CD4-positive, alpha-beta T cell (primary cell): ENCODE data around the gene SCN10A. TPM values are rescaled to one million over a fixed set of nuclear protein-coding genes. Genes with fewer than 3 reads are reported as not detected.

Source experiments
- ATAC-seq: fragments of 200-7000 bp; cut with Tn5 transposase; one replicate; pipeline ENCODE4 v1.10.0; 2022; ENCODE audit warnings: mild to moderate bottlenecking; ENCODE audit not compliant: poor library complexity
- CTCF ChIA-PET: fragments of 350-600 bp; sonication (Branson Sonifier 250); formaldehyde crosslinking; loops from one replicate; lab custom pipeline; 2021; ENCODE audit warnings: antibody characterized with exemption, inconsistent platforms; lab: Charles Lee
- POLR2A ChIA-PET: fragments of 350-600 bp; sonication (Branson Sonifier 250); formaldehyde crosslinking; loops from one replicate; lab custom pipeline; 2021; ENCODE audit warnings: antibody characterized with exemption, inconsistent platforms; lab: Charles Lee
- DNase-seq, 14 experiments: peaks; one replicate each; pipeline ENCODE4 v3.0.0-alpha.2; 2013 to 2020; ENCODE audit warnings: mixed read lengths in 2 of 14
- H3K27ac ChIP-seq, 2 donors: one replicate each; pipeline versions ENCODE4 v1.5.1 to v1.7.0; 2013; ENCODE audit warnings: low read length in 2 of 2, low read depth in 1 of 2, mild to moderate bottlenecking in 1 of 2
- H3K27me3 ChIP-seq, 2 experiments: 1 replicate in 1 of 2; 2 replicates in 1 of 2; pipeline versions ENCODE4 v1.6.1 to v1.7.0; 2013; ENCODE audit warnings: low read length in 2 of 2, control low read depth in 1 of 2, mild to moderate bottlenecking in 1 of 2, moderate library complexity in 1 of 2; ENCODE audit not compliant: insufficient read depth in 2 of 2, control insufficient read depth in 1 of 2
- H3K36me3 ChIP-seq: one replicate; pipeline ENCODE4 v1.6.1; 2013; ENCODE audit warnings: low read length, control low read depth; ENCODE audit not compliant: insufficient read depth
- H3K4me1 ChIP-seq: one replicate; pipeline ENCODE4 v1.6.1; 2013; ENCODE audit warnings: low read length, control low read depth; ENCODE audit not compliant: insufficient read depth
- H3K4me3 ChIP-seq: one replicate; pipeline ENCODE4 v1.5.1; 2013; ENCODE audit warnings: mild to moderate bottlenecking, low read length, moderate library complexity
- H3K9me3 ChIP-seq, 2 experiments: 1 replicate in 1 of 2; 2 replicates in 1 of 2; pipeline versions ENCODE4 v1.6.1 to v1.7.0; 2013; ENCODE audit warnings: low read length in 2 of 2, mild to moderate bottlenecking in 2 of 2, control low read depth in 1 of 2, moderate library complexity in 1 of 2; ENCODE audit not compliant: control insufficient read depth in 1 of 2, insufficient read depth in 1 of 2
- H3K27ac Mint-ChIP-seq: one replicate; pipeline ENCODE4 v1.8.0; 2020; ENCODE audit warnings: mixed read lengths
- H3K27me3 Mint-ChIP-seq: one replicate; pipeline ENCODE4 v1.8.0; 2021; ENCODE audit warnings: mixed read lengths
- H3K36me3 Mint-ChIP-seq: one replicate; pipeline ENCODE4 v1.8.0; 2021; ENCODE audit warnings: low read depth, mixed read lengths
- H3K4me1 Mint-ChIP-seq: one replicate; pipeline ENCODE4 v1.8.0; 2021; ENCODE audit warnings: low read depth, mixed read lengths
- H3K4me3 Mint-ChIP-seq: one replicate; pipeline ENCODE4 v1.8.0; 2020; ENCODE audit warnings: mild to moderate bottlenecking, mixed read lengths
- H3K9me3 Mint-ChIP-seq: one replicate; pipeline ENCODE4 v1.8.0; 2020; ENCODE audit warnings: mixed read lengths
- intact Hi-C, 2 experiments: fragments of 100-400 bp; cut with DNase I in 1 of 2; cut with micrococcal nuclease in 1 of 2; formaldehyde crosslinking; loops; one replicate each; pipeline versions ENCODE4 v1.15.1 to v1.9.0; 2023 to 2025; cut with DNase I, micrococcal nuclease
- total RNA-seq, 174 experiments: library from RNA in 2 of 174; stranded (reverse) in 2 of 174; gene quantifications; one replicate each; pipeline ENCODE4 v1.2.3 and lab custom pipeline; 2021 to 2026
- TF ChIP-seq, protein P1 (sequence below): fragments of 200-600 bp; IDR thresholded peaks from one replicate; pipeline ENCODE4 v1.8.0; 2022; ENCODE audit warnings: antibody characterized with exemption, mild to moderate bottlenecking

The SCN10A gene
- total RNA-seq, 2 experiments from 2014 or later, result not detected

GRCh38 chr3:38728008-38728407 is 88.0 kb downstream of the SCN10A start:
- Histone ChIP-seq H3K4me3 (no peak overlapping the region), H3K9me3 (peaks cover 0 to 8% of the 10 kb centered on the region in 2 experiments), H3K4me1 (no peaks in the 10 kb centered on the region), H3K36me3 (no peaks in the 10 kb centered on the region), H3K27ac (no peak overlapping the region), H3K27me3 (peaks cover 4 to 10% of the 10 kb centered on the region in 2 experiments)
- intact Hi-C loops, result no loop called here
- H3K27ac Mint-ChIP-seq, result no peak overlapping the region
- POLR2A ChIA-PET, result no interaction called here
- H3K9me3 Mint-ChIP-seq, result no peaks in the 10 kb centered on the region
- TF ChIP-seq, protein P1, sequence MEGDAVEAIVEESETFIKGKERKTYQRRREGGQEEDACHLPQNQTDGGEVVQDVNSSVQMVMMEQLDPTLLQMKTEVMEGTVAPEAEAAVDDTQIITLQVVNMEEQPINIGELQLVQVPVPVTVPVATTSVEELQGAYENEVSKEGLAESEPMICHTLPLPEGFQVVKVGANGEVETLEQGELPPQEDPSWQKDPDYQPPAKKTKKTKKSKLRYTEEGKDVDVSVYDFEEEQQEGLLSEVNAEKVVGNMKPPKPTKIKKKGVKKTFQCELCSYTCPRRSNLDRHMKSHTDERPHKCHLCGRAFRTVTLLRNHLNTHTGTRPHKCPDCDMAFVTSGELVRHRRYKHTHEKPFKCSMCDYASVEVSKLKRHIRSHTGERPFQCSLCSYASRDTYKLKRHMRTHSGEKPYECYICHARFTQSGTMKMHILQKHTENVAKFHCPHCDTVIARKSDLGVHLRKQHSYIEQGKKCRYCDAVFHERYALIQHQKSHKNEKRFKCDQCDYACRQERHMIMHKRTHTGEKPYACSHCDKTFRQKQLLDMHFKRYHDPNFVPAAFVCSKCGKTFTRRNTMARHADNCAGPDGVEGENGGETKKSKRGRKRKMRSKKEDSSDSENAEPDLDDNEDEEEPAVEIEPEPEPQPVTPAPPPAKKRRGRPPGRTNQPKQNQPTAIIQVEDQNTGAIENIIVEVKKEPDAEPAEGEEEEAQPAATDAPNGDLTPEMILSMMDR, result no peak
- no peak for ATAC-seq
- H3K36me3 Mint-ChIP-seq, result no peaks in the 10 kb centered on the region
- CTCF ChIA-PET, result no interaction called here
- no peak overlapping the region for H3K4me3 Mint-ChIP-seq
- peaks cover 31% of the 10 kb centered on the region for H3K27me3 Mint-ChIP-seq
- no peaks in the 10 kb centered on the region for H3K4me1 Mint-ChIP-seq
- no peak for DNase-seq

GRCh38 chr3:38726751-38727150 is 89.3 kb downstream of the SCN10A start:
- Histone ChIP-seq H3K4me3 (no peak overlapping the region), H3K27ac (no peak overlapping the region), H3K9me3 (peaks cover 0 to 8% of the 10 kb centered on the region in 2 experiments), H3K4me1 (no peaks in the 10 kb centered on the region), H3K27me3 (peaks cover 4 to 10% of the 10 kb centered on the region in 2 experiments), H3K36me3 (no peaks in the 10 kb centered on the region)
- ATAC-seq (no peak), DNase-seq (no peak)
- Mint-ChIP-seq H3K4me3 (no peak overlapping the region), H3K9me3 (no peaks in the 10 kb centered on the region), H3K27ac (no peak overlapping the region), H3K27me3 (peaks cover 32% of the 10 kb centered on the region), H3K4me1 (no peaks in the 10 kb centered on the region), H3K36me3 (no peaks in the 10 kb centered on the region)
- intact Hi-C loops, result no loop called here
- ChIA-PET POLR2A (no interaction called here), CTCF (no interaction called here)
- TF ChIP-seq, protein P1, result no peak

DNA sequence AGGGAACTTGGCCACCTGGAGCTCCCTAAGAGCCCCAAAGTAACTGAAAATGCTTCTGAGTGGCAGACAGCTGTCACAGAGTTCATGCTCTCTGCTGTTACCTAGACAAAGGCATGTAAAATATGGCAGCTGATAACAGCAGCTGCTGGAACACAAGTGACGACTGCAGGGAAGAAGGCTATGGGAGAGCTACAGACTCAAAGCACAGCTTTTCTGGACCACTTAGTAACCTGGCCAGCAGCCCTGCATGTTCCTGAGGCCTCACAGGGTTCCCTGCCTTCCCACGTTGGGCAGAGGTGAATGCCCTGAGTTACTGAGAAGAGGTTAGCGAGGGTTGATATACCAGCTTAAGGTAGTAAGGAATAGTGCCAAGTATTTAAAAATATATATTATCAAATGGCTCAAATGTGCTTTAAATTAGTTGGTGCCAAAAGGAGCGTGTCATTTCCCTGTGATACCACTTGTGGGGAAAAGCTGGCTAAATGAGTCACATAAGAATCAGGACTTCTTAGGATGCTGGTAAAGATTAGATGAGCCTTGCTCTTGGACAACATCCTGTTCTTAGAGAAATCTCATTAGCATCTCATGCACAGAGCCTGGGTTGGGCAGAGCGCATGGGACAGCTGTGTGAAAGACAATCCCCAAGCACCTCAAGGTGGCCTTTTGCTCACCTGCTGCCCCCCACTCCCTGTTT is 90.1 kb downstream of the SCN10A start:
- H3K9me3 ChIP-seq, result peaks cover 0 to 8% of the 10 kb centered on the region in 2 experiments
- peaks cover 34% of the 10 kb centered on the region for H3K27me3 Mint-ChIP-seq
- ATAC-seq (no peak), DNase-seq (no peak)
- TF ChIP-seq, protein P1, result no peak
- ChIA-PET CTCF (no interaction called here), POLR2A (no interaction called here)
- H3K27me3 ChIP-seq, result peaks cover 4 to 10% of the 10 kb centered on the region in 2 experiments
- H3K4me1 Mint-ChIP-seq, result no peaks in the 10 kb centered on the region
- no peak overlapping the region for H3K27ac ChIP-seq
- no peaks in the 10 kb centered on the region for H3K36me3 Mint-ChIP-seq
- no peak overlapping the region for H3K27ac Mint-ChIP-seq
- no peaks in the 10 kb centered on the region for H3K36me3 ChIP-seq
- no peaks in the 10 kb centered on the region for H3K9me3 Mint-ChIP-seq
- H3K4me3 Mint-ChIP-seq, result no peak overlapping the region
- H3K4me1 ChIP-seq, result no peaks in the 10 kb centered on the region
- no peak overlapping the region for H3K4me3 ChIP-seq
- intact Hi-C loops, result no loop called here
